Panc1 (cell line): ENCODE results near the gene RNF135. TPM values are rescaled to one million over a fixed set of nuclear protein-coding genes. Genes with fewer than 3 reads are reported as not detected.

ENCODE experiments used
- ATAC-seq: fragments of 200-7000 bp; cut with Tn5 transposase; 2 replicates; pipeline ENCODE4 v1.9.1; 2020; ENCODE audit warnings: mild to moderate bottlenecking, moderate library complexity
- BruUV-seq: library from RNA; stranded (reverse); fragments of 400-500 nt; replicated peaks from 2 replicates; lab custom pipeline; 2021; lab: Mats Ljungman, UMichigan
- CTCF ChIA-PET: fragments of 300-600 bp; sonication (Branson Sonifier 250); formaldehyde crosslinking; loops from one replicate; lab custom pipeline; 2022; ENCODE audit warnings: antibody characterized with exemption; lab: Charles Lee
- POLR2A ChIA-PET: fragments of 300-600 bp; sonication (Branson Sonifier 250); formaldehyde crosslinking; loops from one replicate; lab custom pipeline; 2022; ENCODE audit warnings: antibody characterized with exemption; lab: Charles Lee
- DNase-seq: peaks from one replicate; pipeline ENCODE4 v3.0.0-alpha.2; 2010; ENCODE audit warnings: low read depth, low spot score
- H3K27ac ChIP-seq: 2 replicates; pipeline ENCODE4 v1.5.1; 2011; ENCODE audit warnings: mild to moderate bottlenecking, low read length, inconsistent platforms
- H3K27me3 ChIP-seq: fragments of 200-500 bp; sonication (Bioruptor generic); 2 replicates; pipeline ENCODE4 v1.6.0; 2014; ENCODE audit warnings: low read length, inconsistent platforms; ENCODE audit not compliant: control insufficient read depth, insufficient read depth
- H3K36me3 ChIP-seq: fragments of 200-500 bp; sonication (Bioruptor generic); 2 replicates; pipeline ENCODE4 v1.5.1; 2014; ENCODE audit warnings: inconsistent platforms, mild to moderate bottlenecking, low read length, moderate library complexity; ENCODE audit not compliant: control insufficient read depth, insufficient read depth
- H3K4me1 ChIP-seq: 2 replicates; pipeline ENCODE4 v1.5.1; 2011; ENCODE audit warnings: inconsistent platforms, mild to moderate bottlenecking, low read length, moderate library complexity; ENCODE audit not compliant: control insufficient read depth, insufficient read depth
- H3K4me3 ChIP-seq, 2 experiments: 2 replicates each; pipeline ENCODE4 v1.5.1; 2011 to 2012; ENCODE audit warnings: low read depth in 2 of 2, low read length in 2 of 2, mild to moderate bottlenecking in 2 of 2, inconsistent platforms in 1 of 2, moderate library complexity in 1 of 2
- H3K9me3 ChIP-seq: fragments of 200-500 bp; sonication (Bioruptor generic); 2 replicates; pipeline ENCODE4 v1.5.1; 2014; ENCODE audit warnings: low read depth, mild to moderate bottlenecking, inconsistent platforms, low read length, moderate library complexity; ENCODE audit not compliant: control insufficient read depth, insufficient read depth
- POLR2AphosphoS5 ChIP-seq: IDR thresholded peaks from 2 replicates; pipeline ENCODE4 v1.6.1; 2012; ENCODE audit warnings: mild to moderate bottlenecking, low read depth, low read length, moderate library complexity
- SIN3A ChIP-seq: IDR thresholded peaks from 2 replicates; pipeline ENCODE4 v1.6.1; 2012; ENCODE audit warnings: low read depth, mild to moderate bottlenecking, low read length, moderate library complexity, borderline replicate concordance; ENCODE audit not compliant: insufficient read depth
- TCF7L2 ChIP-seq: IDR thresholded peaks from 2 replicates; pipeline ENCODE4 v1.6.1; 2011; ENCODE audit warnings: mild to moderate bottlenecking, low read depth, low read length, inconsistent platforms
- in situ Hi-C: cut with HindIII; loops from 2 replicates; pipeline ENCODE4 v1.10.0; 2016; ENCODE audit warnings: low sequenced_read_pairs, low pct_unique_long_range_greater_than_20kb
- intact Hi-C: fragments of 100-400 bp; cut with micrococcal nuclease; formaldehyde crosslinking; loops from one replicate; pipeline ENCODE4 v1.10.0; 2022; ENCODE audit not compliant: unreplicated experiment
- total RNA-seq: library from RNA; stranded (reverse); gene quantifications from one replicate; pipeline ENCODE4 v1.2.1, GENCODE V29; 2021; ENCODE audit not compliant: unreplicated experiment
- TF ChIP-seq, protein P1 (sequence below): fragments of 450-650 bp; IDR thresholded peaks from 2 replicates; pipeline ENCODE4 v1.5.1; 2017; ENCODE audit warnings: mild to moderate bottlenecking
- TF ChIP-seq, protein P2 (sequence below), 2 experiments: IDR thresholded peaks; 2 replicates each; pipeline ENCODE4 v1.6.1; 2011 to 2012; ENCODE audit warnings: low read depth in 2 of 2, control low read depth in 1 of 2, low read length in 1 of 2, mild to moderate bottlenecking in 1 of 2, moderate library complexity in 1 of 2; ENCODE audit not compliant: insufficient read depth in 1 of 2

The RNF135 gene
- total RNA-seq, 1 experiment from 2014 or later = 41.8 TPM

DNA sequence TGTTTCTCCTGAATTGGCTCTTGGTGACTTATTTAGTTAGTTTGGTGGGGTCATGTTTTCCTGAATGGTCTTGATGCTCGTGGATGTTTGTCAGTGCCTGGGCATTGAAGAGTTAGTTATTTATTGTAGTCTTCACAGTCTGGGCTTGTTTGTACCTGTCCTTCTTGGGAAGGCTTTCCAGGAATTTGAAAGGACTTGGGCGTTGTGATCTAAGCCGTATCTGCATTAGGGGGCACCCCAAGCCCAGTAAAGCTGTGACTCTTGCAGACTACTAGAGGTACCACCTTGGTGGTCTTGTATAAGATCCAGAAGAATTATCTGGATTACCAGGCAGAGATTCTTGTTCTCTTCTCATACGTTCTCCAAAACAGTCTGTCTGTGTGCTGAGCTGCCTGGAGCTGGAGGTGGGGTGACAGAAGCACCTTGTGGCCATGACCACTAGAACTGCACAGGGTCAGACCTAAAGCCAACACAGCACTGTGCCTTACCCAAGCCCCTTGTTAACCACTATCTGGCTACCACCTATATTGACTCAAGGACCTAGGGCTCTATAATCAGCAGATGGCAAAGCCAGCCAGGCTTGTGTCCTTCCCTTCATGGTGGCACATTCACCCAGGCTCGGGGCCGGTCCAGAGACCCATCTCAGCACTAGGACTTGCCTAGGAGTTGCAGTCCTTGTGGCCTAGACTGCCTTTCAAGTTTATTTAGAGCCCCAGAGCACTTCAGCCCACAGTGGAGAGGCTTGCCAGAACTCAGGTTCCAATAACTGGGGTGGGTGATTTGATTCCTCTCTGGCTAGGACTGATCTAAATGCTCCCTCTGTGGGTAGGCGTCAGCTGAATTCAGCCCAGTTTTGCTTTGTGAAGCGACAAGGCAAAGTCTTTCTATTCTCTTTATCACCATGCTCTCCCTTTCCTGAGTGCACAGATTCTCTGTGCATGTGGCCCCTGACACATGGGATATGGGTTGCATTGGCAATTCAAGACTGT, 11.0 kb downstream of the RNF135 start:
- Histone ChIP-seq H3K4me3 (no peak overlapping the region), H3K27ac (no peak overlapping the region), H3K9me3 (no peaks in the 10 kb centered on the region), H3K4me1 (no peaks in the 10 kb centered on the region; the same call in 1 of the 2 replicates), H3K27me3 (no peaks in the 10 kb centered on the region), H3K36me3 (no peaks in the 10 kb centered on the region)
- ChIA-PET CTCF (no interaction called here), POLR2A (no interaction called here)
- BruUV-seq = no TSS peak
- intact Hi-C loops = no loop called here
- ATAC-seq = peak; percentile 72
- TF ChIP-seq TCF7L2 (no peak), SIN3A (no peak), POLR2AphosphoS5 (no peak)
- TF ChIP-seq, protein P1, sequence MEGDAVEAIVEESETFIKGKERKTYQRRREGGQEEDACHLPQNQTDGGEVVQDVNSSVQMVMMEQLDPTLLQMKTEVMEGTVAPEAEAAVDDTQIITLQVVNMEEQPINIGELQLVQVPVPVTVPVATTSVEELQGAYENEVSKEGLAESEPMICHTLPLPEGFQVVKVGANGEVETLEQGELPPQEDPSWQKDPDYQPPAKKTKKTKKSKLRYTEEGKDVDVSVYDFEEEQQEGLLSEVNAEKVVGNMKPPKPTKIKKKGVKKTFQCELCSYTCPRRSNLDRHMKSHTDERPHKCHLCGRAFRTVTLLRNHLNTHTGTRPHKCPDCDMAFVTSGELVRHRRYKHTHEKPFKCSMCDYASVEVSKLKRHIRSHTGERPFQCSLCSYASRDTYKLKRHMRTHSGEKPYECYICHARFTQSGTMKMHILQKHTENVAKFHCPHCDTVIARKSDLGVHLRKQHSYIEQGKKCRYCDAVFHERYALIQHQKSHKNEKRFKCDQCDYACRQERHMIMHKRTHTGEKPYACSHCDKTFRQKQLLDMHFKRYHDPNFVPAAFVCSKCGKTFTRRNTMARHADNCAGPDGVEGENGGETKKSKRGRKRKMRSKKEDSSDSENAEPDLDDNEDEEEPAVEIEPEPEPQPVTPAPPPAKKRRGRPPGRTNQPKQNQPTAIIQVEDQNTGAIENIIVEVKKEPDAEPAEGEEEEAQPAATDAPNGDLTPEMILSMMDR = no peak
- TF ChIP-seq, protein P2, sequence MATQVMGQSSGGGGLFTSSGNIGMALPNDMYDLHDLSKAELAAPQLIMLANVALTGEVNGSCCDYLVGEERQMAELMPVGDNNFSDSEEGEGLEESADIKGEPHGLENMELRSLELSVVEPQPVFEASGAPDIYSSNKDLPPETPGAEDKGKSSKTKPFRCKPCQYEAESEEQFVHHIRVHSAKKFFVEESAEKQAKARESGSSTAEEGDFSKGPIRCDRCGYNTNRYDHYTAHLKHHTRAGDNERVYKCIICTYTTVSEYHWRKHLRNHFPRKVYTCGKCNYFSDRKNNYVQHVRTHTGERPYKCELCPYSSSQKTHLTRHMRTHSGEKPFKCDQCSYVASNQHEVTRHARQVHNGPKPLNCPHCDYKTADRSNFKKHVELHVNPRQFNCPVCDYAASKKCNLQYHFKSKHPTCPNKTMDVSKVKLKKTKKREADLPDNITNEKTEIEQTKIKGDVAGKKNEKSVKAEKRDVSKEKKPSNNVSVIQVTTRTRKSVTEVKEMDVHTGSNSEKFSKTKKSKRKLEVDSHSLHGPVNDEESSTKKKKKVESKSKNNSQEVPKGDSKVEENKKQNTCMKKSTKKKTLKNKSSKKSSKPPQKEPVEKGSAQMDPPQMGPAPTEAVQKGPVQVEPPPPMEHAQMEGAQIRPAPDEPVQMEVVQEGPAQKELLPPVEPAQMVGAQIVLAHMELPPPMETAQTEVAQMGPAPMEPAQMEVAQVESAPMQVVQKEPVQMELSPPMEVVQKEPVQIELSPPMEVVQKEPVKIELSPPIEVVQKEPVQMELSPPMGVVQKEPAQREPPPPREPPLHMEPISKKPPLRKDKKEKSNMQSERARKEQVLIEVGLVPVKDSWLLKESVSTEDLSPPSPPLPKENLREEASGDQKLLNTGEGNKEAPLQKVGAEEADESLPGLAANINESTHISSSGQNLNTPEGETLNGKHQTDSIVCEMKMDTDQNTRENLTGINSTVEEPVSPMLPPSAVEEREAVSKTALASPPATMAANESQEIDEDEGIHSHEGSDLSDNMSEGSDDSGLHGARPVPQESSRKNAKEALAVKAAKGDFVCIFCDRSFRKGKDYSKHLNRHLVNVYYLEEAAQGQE (IDR thresholded peaks at IDR 0.05; ENCODE audit: insufficient read depth in 1 of 2, low read depth in 2 of 2, low read length in 1 of 2) = no peak
- DNase-seq = no peak
- in situ Hi-C loops = no loop called here

DNA sequence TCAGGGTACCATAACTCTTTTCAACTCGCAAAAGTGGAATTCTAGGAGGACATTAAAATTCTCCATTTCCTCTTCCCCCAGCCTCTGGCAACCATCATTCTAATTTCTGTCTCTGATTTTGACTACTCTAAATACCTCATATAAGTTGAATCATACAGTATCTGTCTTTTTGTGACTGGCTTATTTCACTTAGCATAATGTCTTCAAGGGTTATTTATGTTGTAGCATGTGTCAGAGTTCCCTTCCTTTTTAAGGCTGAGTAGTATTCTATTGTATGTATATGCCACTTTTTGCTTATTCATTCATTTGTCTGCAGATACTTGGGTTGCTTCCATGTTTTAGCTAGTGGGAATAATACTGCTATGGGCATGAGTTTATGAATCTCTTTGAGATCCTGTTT, 12.0 kb downstream of the RNF135 start:
- Histone ChIP-seq H3K27ac (no peak overlapping the region), H3K27me3 (no peaks in the 10 kb centered on the region), H3K4me1 (no peaks in the 10 kb centered on the region; the same call in 1 of the 2 replicates), H3K9me3 (no peaks in the 10 kb centered on the region), H3K4me3 (no peak overlapping the region), H3K36me3 (no peaks in the 10 kb centered on the region)
- intact Hi-C loops (no loop called here), in situ Hi-C loops (no loop called here)
- POLR2A ChIA-PET = no interaction called here
- TF ChIP-seq SIN3A = no peak
- TF ChIP-seq TCF7L2 = no peak
- TF ChIP-seq POLR2AphosphoS5 = no peak
- TF ChIP-seq, protein P2 (IDR thresholded peaks at IDR 0.05; ENCODE audit: insufficient read depth in 1 of 2, low read depth in 2 of 2, low read length in 1 of 2) = no peak
- TF ChIP-seq, protein P1 = no peak
- BruUV-seq = no TSS peak
- ATAC-seq (no peak), DNase-seq (no peak)
- CTCF ChIA-PET = no interaction called here
